ENCODE results near the gene CACNA1F. TPM values are rescaled to one million over a fixed set of nuclear protein-coding genes. Genes with fewer than 3 reads are reported as not detected.
"Not testable (repeated sequence)": the region's sequence is repeated elsewhere in the genome, so short reads cannot be mapped to it uniquely, and the experiment has no call there.

Gene CACNA1F
- total and polyA plus RNA-seq, 10 of the 15 experiments (the other 5 are each of a cell fraction or from before 2014, with no cell fraction given) = 0.01 to 0.32 (median 0.05) TPM; not detected in 5

DNA sequence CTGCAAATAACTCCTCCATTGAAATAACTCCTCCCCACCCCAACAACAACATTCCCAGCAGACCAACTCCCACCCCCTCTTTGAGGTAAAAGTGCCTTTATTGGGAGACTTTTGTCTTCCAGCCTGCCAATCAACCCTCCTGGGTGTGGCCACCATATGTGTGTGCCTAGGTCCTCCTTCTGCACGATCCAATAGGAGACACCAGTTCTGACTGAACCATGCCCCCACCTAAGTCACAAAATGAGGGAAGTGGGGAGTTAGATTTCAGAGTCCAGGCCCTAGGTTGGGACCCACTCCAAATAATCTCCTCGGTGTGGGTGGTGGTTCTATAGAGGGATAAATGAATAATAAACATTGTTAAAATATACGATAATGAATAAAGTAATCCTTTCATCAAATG, 58.4 kb downstream of the CACNA1F start:
- intact Hi-C loops (cut with micrococcal nuclease; ENCODE audit: unreplicated experiment) (no loop called here), in situ Hi-C loops (cut with MboI) (no loop called here)
- FAIRE-seq (no peak), ATAC-seq (no peak), DNase-seq (ENCODE audit: low read depth, low spot score) (no peak)
- H3K79me2 ChIP-seq (ENCODE audit: control insufficient read depth, insufficient read depth, low read length) = peaks cover 6% of the 10 kb centered on the region
- POLR2A ChIA-PET = interaction anchor here (0.6 kb wide), 1 partner anchor 75 kb away, joined by 3 read pairs; no protein-coding TSS in a partner anchor
- WGBS (ENCODE audit: insufficient coverage, insufficient replicate concordance, low lambda C conversion rate, missing lambda C conversion rate) = 76% methylated on average over 3 of the region's 3 CpGs
- BruUV-seq (replicated peaks) = no TSS peak
- no peaks in the 10 kb centered on the region; a peak in 3 of 4 replicates for H3K36me3 ChIP-seq (ENCODE audit: control insufficient read depth in 2 of 2, insufficient read depth in 2 of 2, low read length in 1 of 2)
- H3K4me2 ChIP-seq (ENCODE audit: control insufficient read depth, insufficient read depth) = no peak overlapping the region
- H3K4me1 ChIP-seq (ENCODE audit: control insufficient read depth, insufficient read depth, low read length) = peaks cover 6% of the 10 kb centered on the region; the same call in 1 of the 2 replicates
- CTCF ChIA-PET = no interaction called here
- H2AFZ ChIP-seq (ENCODE audit: control insufficient read depth, low read depth, low read length) = no peak overlapping the region
- H3K9ac ChIP-seq (ENCODE audit: control insufficient read depth, insufficient read depth, low read length) = no peak overlapping the region
- no peaks in the 10 kb centered on the region for H4K20me1 ChIP-seq (ENCODE audit: control insufficient read depth, insufficient read depth)
- H3K9me3 ChIP-seq (replicated peaks; ENCODE audit: control insufficient read depth, insufficient read depth, low read length) = no peaks in the 10 kb centered on the region; the same call in 2 of the 3 replicates
- H3K27ac ChIP-seq (ENCODE audit: control insufficient read depth, insufficient read depth) = no peak overlapping the region
- H3K27me3 ChIP-seq (replicated peaks in 1 of 2; ENCODE audit: control insufficient read depth in 2 of 2, insufficient read depth in 2 of 2, low read length in 1 of 2) = no peaks in the 10 kb centered on the region
- RAD21 ChIA-PET (ENCODE audit: unreplicated experiment) = no interaction called here
- SMC1A ChIA-PET (ENCODE audit: uncharacterized antibody, unreplicated experiment) = no interaction called here
- H3K4me3 ChIP-seq = no peak overlapping the region
- no peak for TF ChIP-seq SMC3 (IDR thresholded peaks at IDR 0.05; ENCODE audit: borderline replicate concordance, low read length)
- TF ChIP-seq, protein P1, sequence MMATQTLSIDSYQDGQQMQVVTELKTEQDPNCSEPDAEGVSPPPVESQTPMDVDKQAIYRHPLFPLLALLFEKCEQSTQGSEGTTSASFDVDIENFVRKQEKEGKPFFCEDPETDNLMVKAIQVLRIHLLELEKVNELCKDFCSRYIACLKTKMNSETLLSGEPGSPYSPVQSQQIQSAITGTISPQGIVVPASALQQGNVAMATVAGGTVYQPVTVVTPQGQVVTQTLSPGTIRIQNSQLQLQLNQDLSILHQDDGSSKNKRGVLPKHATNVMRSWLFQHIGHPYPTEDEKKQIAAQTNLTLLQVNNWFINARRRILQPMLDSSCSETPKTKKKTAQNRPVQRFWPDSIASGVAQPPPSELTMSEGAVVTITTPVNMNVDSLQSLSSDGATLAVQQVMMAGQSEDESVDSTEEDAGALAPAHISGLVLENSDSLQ (IDR thresholded peaks at IDR 0.05) = peak; percentile 53; the same call in 1 of the 2 replicates

DNA sequence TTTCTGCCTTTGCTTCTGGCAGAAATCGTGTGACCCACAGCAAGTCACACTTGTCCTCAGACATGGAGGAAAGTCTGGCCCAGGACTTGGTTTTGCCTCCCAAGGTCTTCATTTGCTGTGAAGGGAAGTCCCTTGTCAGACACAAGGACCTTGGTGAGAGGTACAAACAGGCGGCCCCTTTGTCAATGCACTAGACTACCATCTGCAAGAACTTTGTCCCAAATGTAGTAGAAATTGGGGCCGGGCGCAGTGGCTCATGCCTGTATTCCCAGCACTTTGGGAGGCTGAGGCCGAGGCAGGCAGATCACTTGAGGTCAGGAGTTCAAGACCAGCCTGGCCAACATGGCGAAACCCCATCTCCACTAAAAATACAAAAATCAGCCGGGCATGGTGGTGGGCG, 59.6 kb downstream of the CACNA1F start:
- H3K36me3 ChIP-seq (ENCODE audit: control insufficient read depth in 2 of 2, insufficient read depth in 2 of 2, low read length in 1 of 2); in situ Hi-C loops (cut with MboI); ATAC-seq; FAIRE-seq; RAD21 ChIA-PET (ENCODE audit: unreplicated experiment); intact Hi-C loops (cut with micrococcal nuclease; ENCODE audit: unreplicated experiment); H3K9me3 ChIP-seq (replicated peaks; ENCODE audit: control insufficient read depth, insufficient read depth, low read length); H3K27me3 ChIP-seq (replicated peaks in 1 of 2; ENCODE audit: control insufficient read depth in 2 of 2, insufficient read depth in 2 of 2, low read length in 1 of 2); POLR2A ChIA-PET; H3K79me2 ChIP-seq (ENCODE audit: control insufficient read depth, insufficient read depth, low read length); H3K27ac ChIP-seq (ENCODE audit: control insufficient read depth, insufficient read depth); DNase-seq (ENCODE audit: low read depth, low spot score); H4K20me1 ChIP-seq (ENCODE audit: control insufficient read depth, insufficient read depth); BruUV-seq (replicated peaks); H2AFZ ChIP-seq (ENCODE audit: control insufficient read depth, low read depth, low read length); H3K9ac ChIP-seq (ENCODE audit: control insufficient read depth, insufficient read depth, low read length): not testable (repeated sequence)
- 68% methylated on average over 8 of the region's 8 CpGs for whole genome bisulfite sequencing (ENCODE audit: insufficient coverage, insufficient replicate concordance, low lambda C conversion rate, missing lambda C conversion rate)
- Histone ChIP-seq H3K4me3 (0 out of 2 replicates have a peak overlapping the region, but pooled peaks have one; percentile 73), H3K4me1 (ENCODE audit: control insufficient read depth, insufficient read depth, low read length) (peaks cover 14% of the 10 kb centered on the region; the same call in 1 of the 2 replicates), H3K4me2 (ENCODE audit: control insufficient read depth, insufficient read depth) (peak overlapping the region; percentile 72; the same call in 1 of the 2 replicates)
- CTCF ChIA-PET = interaction anchor here (1.1 to 2.4 kb wide), 2 partner anchors 17 to 19 kb away, joined by 3 to 8 read pairs; no protein-coding TSS in a partner anchor
- SMC1A ChIA-PET (ENCODE audit: uncharacterized antibody, unreplicated experiment) = interaction anchor here (2.6 kb wide), 1 partner anchor 16 kb away, joined by 7 read pairs; no protein-coding TSS in a partner anchor

Data from GM12878 (cell line).